GM18858 (cell line): ENCODE measurements around the gene PRRT1.

Experiments used
- ATAC-seq: cut with Tn5 transposase; IDR thresholded peaks from one replicate; pipeline ENCODE4 v1.9.1; 2021; ENCODE audit not compliant: unreplicated experiment

Gene PRRT1

DNA sequence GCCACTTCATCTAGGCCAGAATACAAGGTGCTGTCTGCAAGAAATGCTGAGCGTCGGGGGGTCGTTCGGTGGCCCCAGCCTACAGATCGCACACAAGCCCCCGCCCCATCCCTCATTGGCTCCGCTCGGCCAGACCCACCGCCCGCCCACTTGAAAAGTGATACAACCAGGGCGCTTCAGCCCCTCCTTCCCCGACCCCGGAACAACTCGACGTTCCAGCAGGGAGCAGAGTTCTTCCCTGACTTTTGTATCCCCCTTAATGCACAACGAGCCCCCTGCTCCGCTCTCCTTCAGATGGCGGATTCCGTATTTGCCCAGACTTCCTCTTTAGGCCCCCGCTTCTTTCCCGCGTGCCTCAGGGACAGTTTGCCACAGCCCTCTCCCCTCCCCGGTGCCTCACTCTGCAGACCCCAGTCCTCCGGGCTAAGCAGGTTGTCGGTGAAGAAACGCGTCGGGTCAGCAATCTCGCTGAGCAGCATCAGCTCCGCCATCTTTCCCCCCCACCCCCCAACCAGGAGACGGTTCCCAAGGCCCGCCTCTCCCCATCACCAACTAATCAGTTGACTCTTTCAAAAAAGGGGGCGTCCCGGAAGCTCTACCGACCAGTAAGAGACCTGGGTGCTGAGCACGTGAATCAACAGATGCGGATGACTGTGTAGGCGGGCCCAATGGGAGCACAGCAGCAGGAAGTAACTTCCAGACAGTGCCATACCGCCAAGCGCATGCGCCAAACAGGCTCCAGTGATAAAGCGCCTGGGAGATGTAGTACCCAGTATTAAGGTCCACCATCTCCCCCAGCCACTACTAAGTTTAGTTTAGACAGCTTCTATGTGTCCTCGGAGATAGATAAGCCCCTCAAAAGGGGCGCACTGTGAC lies 23.8 kb downstream of the PRRT1 start, which contains the start of gene ATF6B:
ATF6B (minus strand) TSS at position 530 of the 876 bp plus-strand sequence; CDS start at position 491, 39 bp downstream.
- ATAC-seq, result peak; percentile 78

DNA sequence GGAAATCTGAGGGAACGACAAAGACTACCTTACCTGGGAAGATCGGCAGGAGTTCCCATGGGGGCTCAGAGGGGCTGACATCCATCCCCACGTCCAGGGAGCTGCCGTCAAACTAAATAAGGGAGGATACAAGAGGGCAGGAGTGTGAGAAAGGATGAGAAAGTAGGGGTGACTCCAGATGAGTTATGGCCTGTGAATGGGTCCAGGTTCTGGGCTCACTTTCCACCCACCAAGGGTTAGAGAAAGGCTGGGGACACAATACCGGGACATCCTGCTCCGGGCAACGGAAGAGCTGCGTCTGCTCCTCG lies 24.4 kb downstream of the PRRT1 start:
- ATAC-seq, result no peak

DNA sequence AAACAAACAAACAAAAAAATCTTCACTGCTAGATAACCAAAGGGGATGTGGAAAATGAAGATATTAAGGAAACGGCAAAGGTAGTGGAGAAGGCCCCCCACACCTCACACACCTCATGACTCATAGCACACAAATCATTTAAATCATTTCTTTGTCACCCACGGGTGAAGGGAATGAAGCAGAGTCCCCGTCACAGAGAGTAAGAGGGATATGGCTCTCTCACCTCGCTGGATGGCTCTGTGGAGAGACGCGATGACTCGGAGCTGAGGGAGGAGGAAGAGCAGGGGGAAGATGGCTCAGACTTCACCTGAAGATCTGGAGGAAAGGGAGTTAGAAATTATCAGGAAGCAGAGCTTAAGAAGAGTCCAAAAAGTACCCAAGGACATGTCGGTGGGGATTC lies 24.9 kb downstream of the PRRT1 start:
- no peak for ATAC-seq

DNA sequence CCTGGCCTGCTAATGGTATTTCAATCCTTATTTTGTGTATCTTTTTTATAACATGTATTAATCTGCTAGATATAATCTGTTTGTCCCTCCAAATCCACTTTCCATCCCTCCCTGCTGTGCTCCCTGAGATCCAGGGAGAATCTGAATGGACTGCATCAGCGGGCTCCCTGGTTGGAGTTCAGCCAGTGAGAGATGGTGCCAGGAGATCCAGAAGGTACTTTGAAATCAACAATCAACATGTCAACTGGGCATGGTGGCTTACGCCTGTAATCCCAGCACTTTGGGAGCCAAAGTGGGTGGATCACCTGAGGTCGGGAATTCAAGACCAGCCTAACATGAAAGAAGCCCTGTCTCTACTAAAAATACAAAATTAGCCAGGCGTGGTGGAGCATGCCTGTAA lies 28.1 kb downstream of the PRRT1 start:
- no peak for ATAC-seq

DNA sequence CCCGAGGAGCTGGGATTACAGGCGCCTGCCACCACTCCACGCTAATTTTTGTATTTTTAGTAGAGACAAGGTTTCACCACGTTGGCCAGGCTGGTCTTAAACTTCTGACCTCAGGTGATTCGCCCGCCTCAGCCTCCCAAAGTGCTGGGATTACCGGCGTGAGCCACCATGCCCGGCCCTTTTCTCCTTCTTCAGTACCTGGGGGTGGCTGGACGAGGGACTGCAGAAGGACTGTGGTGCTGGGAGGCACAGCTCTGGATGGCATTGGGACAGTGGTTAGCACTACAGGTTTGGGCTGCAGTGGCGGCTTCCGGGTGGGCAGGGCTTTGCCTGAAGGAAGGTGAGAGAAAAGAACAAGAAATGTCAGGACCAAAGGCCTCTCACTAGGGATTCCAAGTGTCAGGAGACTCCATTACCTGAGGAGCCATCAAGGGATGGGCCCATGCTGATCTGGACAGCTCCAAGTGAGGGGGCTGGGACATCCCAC lies 31.1 kb downstream of the PRRT1 start:
- no peak for ATAC-seq

DNA sequence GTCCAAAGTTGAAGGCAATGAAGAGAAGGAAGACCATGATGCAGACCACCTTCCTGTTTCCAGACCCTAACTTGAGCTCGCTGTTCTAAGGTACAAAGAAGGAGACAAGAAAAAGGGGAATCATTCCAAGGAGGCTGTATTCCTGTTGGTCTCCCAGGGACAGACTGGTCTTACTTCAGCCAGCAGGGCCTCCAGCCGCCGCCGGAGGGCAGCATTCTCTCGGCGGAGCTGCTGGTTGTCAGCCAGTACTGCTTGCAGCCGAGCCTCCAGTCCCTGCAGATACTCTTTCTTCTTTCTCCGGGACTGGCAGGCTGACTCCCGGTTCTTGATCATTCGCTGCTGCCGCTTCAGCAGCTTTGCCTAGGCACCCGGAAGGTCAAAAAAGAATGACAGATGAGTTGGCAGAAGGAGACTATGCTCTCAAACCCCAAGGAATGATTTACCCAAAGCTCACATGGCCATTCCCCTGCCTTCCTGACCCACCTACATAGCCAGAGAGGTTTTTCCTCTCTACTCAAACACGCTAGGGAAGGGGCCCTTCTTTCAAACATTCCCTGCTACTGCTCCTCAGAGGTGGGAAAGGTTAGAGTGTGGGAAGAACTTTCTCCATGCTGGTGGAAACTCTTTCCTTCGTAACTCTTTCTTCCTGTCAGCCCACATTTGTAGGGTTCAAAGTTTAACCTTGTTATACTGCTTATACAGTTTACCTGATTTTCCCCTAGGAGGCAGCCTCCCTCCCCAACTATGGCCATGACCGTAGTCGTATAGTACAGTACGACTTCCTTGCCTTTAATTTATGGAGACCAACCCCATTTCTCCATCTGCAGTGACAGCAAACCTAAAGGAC lies 32.7 kb downstream of the PRRT1 start:
- ATAC-seq, result no peak

DNA sequence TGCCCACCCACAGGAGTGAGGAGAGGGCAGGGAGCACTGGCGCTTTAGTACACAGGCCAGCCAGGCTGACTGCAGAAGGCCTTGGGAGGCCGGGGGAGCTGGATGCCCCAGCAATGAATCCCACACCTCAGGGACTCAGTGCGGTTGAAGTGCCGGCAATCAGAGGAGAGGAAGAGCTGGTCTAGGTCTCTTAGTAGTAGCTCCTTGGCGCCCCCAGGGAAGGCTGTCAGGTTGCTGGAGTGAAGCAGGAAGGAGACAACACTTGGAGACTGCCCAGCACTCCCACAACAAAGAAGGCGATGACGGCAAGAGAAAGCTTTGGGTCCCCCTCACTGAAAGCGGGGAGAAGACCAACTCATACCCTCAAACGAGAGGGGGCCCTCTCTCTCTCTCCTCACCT lies 34.3 kb downstream of the PRRT1 start:
- ATAC-seq, result no peak

DNA sequence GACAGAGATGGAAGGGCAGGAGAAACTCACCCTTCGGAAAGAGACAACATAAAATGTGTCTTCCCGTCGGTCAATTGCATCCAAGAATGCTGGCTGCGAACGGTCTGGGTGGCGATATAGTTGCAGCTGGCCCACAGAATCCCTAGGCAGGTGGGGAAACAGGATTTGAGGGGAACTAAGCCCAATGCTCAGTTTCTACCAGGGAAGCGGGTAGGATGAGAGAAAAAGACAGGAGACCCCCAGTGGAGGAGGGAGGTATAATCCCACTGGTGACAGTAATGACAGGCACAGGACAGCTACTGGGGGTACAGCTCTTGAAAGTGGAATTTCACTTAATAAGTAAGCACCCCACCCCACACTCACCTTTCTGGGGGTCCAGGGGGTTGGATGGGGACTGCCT lies 35.1 kb downstream of the PRRT1 start:
- ATAC-seq, result no peak

DNA sequence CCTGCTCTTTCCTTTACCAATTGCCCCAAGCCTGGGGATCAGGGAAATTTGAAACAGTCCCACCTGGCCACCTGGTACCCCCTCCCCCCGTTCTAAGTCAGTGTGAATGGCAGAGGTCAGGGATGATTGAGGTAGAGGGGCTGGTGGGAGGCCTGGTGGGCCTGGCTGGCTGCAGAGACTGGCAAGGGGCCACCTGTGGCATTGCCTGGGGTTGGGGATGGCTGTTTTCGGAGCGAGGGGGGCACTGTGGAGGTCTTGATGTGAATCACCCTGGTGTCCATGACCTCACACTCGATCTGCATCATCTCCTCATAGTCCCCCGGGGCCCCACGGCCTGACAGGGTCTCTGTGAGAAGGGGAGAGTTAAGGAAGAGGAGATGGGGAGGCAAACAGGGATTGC lies 36.1 kb downstream of the PRRT1 start:
- no peak for ATAC-seq

DNA sequence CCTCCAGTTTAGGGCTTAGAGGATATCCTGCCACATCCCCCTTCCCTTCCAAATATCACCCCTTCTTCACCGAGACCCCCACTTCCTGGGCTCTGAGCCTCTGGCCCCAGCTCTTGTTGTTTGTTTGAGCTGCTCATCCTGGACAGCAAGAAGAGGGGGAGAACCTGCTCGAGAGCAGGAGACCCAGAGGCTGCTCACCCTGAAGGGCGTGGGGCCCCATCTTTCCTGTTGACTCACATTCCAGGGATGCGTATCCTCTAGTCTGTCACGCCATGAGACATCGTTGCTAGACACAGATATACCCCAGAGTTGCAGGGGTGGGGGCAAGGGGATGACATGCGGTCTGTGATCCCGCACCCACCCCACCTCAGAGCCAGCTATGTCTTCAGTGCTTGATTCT lies 36.9 kb downstream of the PRRT1 start:
- no peak for ATAC-seq

DNA sequence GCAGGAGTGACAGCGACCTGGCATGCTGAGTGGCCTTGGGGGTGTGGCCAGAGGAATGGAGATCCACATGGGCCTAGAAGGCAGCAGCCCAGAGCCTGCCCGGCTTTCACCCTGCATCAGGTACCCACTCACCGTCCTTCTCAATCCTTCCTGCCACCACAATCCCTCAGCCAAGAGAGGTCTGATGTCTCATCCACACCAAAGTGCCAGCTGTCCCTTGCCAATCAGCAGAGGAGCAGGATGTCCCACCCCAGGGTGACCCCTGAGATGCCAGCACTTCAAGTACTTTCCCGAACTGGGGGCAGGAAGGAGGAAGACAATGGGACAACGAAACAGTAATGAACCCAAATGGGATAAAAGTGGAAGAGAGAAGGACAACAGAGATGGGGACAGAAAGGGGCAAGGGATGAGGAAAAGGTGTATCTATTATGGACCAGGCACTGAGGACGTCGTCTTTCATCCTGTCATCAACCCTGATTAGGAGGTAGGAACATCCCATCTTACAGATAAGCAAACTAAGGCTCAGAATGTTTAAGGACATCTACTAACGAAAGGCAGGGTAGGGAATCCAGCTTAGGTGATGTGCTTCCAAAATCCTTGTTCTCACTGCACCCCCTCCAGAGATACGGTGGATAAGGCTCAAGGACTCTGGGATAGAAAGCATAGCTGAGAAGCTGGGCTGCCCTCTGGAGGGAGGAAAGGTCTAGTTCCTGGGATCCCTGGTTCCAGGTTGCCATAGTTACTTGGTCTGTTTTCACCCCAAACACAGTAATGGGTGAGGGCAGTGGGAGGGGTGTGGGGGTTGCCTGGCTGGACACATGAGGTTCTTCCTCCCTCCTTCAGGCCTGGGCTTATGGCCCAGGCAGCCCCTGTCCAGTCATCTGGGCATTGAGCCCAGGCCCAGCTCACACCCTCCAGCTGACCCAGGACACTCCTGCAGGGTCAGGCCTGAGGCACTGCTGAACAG lies 38.1 kb downstream of the PRRT1 start:
- ATAC-seq, result no peak

DNA sequence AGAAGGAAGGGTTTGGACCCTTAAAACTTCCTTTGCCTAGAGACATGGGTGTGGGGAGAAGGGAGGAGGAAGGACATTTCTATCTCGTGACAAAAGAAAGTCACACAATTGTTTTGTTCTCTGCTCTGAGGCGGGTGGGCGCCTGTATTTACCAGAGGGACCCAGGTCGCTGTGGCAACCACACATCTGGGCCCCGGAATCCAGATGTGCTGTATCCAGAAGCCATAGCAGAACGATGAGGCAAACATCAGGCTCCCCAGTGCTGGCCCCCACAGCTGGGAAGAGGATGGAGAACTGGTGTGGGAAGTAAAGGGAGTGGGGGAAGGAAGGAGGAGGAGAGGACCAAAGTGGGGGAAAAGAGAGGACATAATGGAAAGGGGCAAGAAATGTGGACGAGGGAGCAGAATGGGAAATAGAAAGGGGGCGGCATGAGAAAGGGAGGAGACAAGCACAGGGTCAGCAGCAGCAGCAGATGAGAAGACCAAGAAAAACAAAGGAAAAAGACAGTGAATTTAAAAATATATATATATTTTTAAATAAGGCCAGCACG lies 39.2 kb downstream of the PRRT1 start:
- ATAC-seq, result no peak

DNA sequence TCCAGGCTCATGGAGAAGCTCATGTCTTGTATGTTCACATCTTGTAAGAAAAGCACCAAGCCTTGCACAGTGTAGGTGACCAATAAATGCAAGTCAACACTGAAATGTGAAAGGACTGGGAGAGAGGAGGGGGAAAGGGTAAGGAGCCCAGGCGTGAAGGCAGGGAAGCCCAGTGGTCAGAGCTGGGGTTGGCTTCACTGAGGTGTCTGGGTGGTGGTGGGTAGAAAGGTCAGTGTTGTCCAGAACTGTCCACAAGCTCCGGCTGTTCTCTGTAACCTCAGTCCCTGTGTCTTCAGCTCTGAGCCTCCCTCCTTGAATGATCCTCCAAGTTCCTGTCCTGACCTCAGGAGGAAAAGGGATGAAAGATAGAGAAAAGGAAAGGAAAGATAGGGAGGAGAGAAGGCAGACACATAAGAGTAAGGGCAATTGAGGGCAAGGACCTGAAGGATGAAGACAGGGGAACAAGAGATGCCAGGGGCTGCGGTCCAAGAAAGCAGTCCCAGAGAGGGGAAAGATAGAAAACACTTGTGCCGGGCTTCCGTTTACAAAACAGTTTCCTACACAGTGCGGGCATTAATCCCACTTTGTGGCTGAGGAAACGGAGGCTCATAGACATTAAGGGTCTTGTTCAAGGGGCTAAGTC lies 40.2 kb downstream of the PRRT1 start:
- ATAC-seq, result no peak

DNA sequence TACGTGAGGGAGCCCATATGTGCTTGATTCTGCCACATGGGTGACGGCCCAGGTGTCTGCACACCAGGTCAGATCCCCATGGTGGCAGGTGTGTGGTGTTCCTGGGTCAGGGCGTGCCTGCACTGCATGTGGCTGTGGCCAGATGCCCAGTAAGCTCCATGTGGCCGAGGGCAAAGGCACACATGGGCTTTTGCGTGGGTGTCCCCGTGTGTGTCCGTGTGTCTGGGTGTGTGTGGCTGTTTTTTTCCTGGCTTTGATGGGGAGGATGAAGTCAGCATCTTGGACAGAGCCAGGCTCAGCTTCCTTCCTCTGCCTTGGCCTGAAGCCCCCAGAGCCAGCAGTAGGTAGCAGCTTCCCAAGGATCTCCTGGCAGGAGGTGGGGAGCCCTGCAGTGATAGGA lies 41.1 kb downstream of the PRRT1 start:
- no peak for ATAC-seq

DNA sequence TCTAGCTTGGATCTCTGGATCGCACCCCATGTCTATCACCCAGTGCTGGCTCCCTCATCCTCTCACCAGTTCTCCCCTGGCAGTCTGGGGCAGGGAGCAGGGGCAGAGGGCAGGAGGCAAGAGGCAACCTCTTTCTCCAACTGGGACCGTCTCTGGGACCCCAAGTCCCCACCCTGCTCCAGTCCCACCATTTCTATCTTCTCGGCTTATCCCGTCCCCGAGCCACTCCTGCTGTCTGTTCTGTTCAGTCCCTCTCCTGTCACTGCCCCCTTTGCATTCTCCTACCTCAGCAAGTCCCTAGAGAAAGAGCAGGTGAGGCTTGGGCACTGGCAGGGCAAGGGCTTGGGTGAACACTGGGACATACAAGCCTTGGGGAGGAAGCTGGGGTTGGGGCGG lies 42.0 kb downstream of the PRRT1 start:
- no peak for ATAC-seq

DNA sequence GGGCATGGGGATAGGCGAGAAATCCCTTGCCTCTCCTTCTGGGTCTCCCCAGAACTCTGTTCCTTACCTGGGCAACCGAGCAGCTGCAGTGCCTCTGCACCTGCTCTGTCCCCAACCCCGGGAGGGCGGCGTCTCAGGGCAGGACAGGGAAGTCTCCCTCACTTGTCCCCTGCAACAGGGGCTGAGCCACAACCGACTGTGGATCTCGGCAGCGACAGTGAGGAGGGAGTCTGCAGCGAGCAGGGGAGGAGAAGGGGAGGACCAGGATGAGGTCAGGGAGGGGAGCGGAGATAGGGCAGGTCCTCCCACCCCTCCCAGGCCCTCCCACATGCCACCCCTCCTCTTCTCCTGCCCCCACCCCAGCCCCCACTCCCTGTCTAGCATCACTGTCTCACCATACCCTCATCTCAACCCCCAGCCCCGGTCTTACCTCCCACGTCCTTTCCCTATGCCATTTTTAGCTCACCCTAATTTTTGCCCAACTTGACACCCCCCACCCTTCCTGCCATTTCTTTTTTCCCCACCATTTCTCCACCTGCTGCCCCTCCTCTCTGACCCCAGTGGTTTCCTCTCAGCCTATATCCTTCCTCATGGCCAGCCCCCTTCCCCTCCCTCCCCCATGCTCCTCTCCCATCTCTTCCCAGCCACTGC lies 42.5 kb downstream of the PRRT1 start, which contains the start of gene TNXB:
TNXB (minus strand) TSS at position 225 of the 651 bp plus-strand sequence. CDS start 11,140 bp downstream, outside the sequence.
- no peak for ATAC-seq

DNA sequence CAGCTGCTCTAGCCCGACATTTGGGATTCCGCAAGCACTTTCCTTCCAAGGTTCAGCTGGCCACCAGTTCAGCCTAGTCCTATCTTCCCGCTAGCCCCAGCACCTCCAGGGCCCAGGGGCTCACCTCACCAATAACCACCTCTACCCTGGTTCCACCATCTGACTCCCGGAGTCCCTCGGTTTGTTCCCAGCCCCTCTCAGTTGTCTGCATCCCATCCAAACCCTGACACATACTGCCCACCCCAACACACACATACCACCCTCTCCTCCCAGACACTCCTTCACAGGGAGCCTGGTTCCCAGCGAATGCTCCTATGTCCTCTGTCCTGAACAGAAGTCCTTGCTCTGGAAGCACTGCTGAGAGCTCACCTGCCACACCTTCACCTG lies 43.0 kb downstream of the PRRT1 start:
- no peak for ATAC-seq

DNA sequence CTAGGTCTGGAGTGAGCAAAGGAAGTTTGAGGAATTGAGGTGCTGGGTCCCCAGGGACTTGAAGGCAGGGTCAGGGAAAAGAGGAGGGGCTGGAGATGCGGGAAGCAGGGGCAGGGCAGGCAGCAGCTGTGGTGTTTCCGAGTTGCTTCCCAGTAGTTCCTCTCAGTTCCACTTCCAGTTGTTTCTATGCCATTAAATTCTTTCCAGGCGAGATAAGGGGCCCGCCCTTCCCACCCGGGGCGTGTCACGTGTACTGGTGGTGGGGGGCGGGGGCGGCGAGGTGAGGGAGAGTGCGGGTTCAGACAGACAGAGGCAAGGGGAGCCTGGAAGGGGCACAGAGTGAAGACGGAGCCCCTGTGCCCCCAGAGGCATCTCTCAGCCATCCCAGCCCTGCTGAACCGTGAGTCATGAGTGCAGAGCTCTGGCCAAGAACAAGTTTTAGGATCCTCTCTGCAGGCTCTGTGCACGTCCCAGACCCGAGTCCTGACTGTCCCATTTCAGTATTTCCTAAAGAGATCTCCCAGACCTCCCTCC lies 43.6 kb downstream of the PRRT1 start:
- no peak for ATAC-seq

DNA sequence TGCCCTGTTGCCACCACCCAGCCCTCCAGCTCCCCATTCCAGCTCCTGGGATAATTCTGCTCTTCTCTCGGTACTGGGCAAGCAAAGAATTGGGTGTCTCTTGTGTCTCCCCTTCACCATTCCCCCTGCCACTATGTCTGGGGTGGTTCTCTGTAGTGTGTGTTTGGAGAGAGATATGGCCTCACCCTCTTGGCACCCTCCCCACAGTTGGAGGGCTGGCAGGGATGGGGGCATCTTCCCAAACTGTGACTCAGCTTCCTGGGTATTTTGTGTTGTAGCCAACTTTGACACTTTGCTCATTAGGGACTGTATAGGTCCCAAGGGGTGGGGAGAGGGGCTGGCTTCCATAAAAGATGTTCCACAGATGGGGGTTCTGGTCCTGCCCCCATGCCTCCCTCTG lies 44.3 kb downstream of the PRRT1 start:
- ATAC-seq, result no peak
